Epithelial cell of esophagus (primary cell): Measurements from ENCODE around the gene KCNAB2.

Source experiments
- DNase-seq: peaks from one replicate; pipeline ENCODE4 v3.0.0; 2010; ENCODE audit warnings: low read depth
- H3K4me3 ChIP-seq: 2 replicates; pipeline ENCODE4 v1.5.1; 2011; ENCODE audit warnings: mild to moderate bottlenecking, low read length, control low read depth
- CTCF ChIP-seq: IDR thresholded peaks from 2 replicates; pipeline ENCODE4 v1.5.1; 2011; ENCODE audit warnings: low read depth, mild to moderate bottlenecking, low read length, control low read depth, inconsistent platforms; ENCODE audit not compliant: insufficient read depth; ENCODE audit errors: missing control alignments

The KCNAB2 gene

GRCh38 chr1:6121651-6122370 lies 76.1 kb downstream of the KCNAB2 start:
- no peak for TF ChIP-seq CTCF
- DNase-seq: no peak
- no peak overlapping the region for H3K4me3 ChIP-seq

DNA sequence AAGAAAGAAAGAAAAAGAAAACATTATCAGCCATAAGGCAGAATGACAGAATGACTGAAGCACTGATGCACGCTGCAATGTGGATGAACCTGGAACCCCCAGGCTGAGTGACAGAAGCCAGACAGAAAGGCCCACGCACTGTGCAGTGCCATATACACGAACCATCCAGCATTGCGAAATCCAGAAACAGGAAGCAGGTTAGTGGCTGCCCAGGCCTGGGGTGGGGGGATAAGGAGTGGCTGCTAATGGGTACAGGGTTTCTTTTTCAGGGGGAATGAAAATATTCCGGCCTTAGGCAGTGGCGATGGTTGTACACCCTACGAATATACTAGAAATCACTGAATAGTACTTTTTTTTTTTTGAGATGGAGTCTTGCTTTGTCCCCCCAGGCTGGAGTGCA lies 77.4 kb downstream of the KCNAB2 start:
- no peak for TF ChIP-seq CTCF
- DNase-seq: no peak
- H3K4me3 ChIP-seq: no peak overlapping the region

DNA sequence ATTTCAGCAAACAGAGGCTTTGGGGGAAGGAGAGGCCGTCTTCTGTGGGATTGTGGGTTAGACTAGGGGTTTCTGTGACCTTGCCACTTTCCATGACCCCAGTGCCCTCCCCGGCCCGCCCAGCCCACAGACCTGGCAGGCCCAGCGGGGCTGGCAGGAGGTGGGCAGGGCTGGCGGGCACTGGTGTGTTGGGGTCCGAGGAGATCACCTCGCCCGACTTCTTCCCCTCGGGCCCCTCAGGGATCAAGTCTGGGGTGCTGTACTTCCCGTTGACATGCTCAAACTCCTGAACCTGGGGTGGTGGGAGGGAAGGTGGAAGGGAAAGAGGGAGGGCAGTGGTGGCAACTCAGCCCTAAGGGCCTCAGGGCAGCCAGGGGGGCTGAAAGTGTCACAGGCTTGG lies 78.1 kb downstream of the KCNAB2 start:
- no peak overlapping the region for H3K4me3 ChIP-seq
- DNase-seq: no peak
- no peak for TF ChIP-seq CTCF

DNA sequence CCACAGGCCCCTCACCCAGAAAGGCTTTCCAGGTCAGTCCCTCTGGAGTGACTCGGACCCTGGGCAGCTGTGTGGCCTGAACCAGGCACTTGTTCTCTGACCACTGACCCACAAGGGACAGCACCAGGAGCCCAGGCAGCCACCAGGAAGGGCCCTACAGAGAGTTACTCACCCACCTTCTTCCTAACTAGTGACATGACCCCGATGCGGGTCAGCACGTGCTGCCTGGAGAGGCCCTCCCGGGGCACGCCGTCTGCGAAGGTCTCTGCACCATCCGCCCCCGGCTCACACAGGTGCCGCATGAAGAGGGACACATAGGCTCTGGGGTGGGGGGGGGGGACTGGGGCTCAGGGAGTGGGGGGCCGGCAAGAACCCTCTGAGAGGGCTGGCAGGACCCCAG lies 78.7 kb downstream of the KCNAB2 start:
- no peak overlapping the region for H3K4me3 ChIP-seq
- TF ChIP-seq CTCF: no peak
- DNase-seq: no peak

- no peak for TF ChIP-seq CTCF
- H3K4me3 ChIP-seq: no peak overlapping the region
- DNase-seq: no peak
Observed at GRCh38 chr1:6124746-6125365, 79.2 kb downstream of the KCNAB2 start.

- no peak for TF ChIP-seq CTCF
- no peak for DNase-seq
- H3K4me3 ChIP-seq: no peak overlapping the region
Observed at GRCh38 chr1:6125366-6125765, 79.7 kb downstream of the KCNAB2 start.

GRCh38 chr1:6126028-6126427 lies 80.3 kb downstream of the KCNAB2 start:
- no peak for DNase-seq
- TF ChIP-seq CTCF: no peak
- H3K4me3 ChIP-seq: no peak overlapping the region
